Astrocyte (in vitro differentiated cells and primary cell): ENCODE results near the gene NEB.

Experiments used
- EZH2 ChIP-seq: IDR thresholded peaks from 2 replicates; pipeline ENCODE4 v1.6.1; 2012; ENCODE audit warnings: mild to moderate bottlenecking, low read length, inconsistent platforms; ENCODE audit not compliant: insufficient read depth
- TF ChIP-seq, protein P1 (sequence below): IDR thresholded peaks from 2 replicates; pipeline ENCODE4 v1.5.1; 2011; ENCODE audit warnings: low read depth, mild to moderate bottlenecking, inconsistent platforms, low read length, moderate library complexity; ENCODE audit not compliant: insufficient read depth

DNA sequence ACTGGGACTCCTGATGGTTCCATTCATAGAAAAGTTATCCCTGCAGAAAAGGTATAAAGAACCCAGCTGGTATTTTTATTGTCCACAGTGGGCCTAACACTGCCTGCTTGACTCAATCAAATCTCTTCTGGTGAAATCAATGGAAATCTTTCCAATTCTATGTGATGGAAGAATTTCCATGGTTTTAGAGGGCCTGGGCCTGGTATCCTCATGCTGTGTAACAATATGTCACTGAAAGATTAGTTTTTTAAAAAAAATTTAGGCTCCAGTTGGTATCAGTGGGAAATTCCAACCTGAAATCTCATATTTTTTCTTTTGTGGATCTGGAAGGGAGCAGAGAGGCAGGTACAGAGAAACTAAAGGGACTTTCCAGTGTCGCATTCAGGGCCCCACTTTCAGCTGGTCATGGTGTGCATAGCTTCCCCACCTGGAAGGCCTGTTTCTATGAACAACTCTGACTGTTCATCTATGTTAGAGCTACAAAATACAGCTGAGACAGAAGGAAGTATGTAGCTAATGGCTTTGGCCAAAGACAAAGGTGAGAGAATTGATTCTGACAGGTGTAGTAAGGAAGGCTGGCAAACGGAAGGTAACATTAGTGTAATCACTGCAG, 20.9 kb downstream of the NEB start:
- TF ChIP-seq, protein P1, sequence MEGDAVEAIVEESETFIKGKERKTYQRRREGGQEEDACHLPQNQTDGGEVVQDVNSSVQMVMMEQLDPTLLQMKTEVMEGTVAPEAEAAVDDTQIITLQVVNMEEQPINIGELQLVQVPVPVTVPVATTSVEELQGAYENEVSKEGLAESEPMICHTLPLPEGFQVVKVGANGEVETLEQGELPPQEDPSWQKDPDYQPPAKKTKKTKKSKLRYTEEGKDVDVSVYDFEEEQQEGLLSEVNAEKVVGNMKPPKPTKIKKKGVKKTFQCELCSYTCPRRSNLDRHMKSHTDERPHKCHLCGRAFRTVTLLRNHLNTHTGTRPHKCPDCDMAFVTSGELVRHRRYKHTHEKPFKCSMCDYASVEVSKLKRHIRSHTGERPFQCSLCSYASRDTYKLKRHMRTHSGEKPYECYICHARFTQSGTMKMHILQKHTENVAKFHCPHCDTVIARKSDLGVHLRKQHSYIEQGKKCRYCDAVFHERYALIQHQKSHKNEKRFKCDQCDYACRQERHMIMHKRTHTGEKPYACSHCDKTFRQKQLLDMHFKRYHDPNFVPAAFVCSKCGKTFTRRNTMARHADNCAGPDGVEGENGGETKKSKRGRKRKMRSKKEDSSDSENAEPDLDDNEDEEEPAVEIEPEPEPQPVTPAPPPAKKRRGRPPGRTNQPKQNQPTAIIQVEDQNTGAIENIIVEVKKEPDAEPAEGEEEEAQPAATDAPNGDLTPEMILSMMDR = no peak
- no peak for TF ChIP-seq EZH2
